Myocyte (in vitro differentiated cells): ENCODE results near the gene TPST2. TPM values are rescaled to one million over a fixed set of nuclear protein-coding genes. Genes with fewer than 3 reads are reported as not detected.

Source experiments
- DNase-seq: peaks from one replicate; pipeline ENCODE4 v3.0.0-alpha.2; 2012; ENCODE audit warnings: low read depth
- microRNA counts: library from miRNA; unstranded; fragments of <30 nt; microRNA quantifications from one replicate; lab custom pipeline; 2016
- microRNA-seq: library from miRNA; unstranded; fragments of <30 nt; microRNA quantifications from one replicate; pipeline ENCODE4, GENCODE V29; 2016
- total RNA-seq: library from RNA; depleted of rRNA; stranded (reverse); fragments of >200 nt; gene quantifications from 2 replicates; pipeline ENCODE4 v1.2.3, GENCODE V29; 2014

The TPST2 gene
- total RNA-seq, 1 donor from 2014 or later: 36.6 TPM

- no peak for DNase-seq
Observed at GRCh38 chr22:26479043-26479791, 110.7 kb downstream of the TPST2 start.

- DNase-seq: no peak
Observed at GRCh38 chr22:26477341-26477731, 112.6 kb downstream of the TPST2 start.

GRCh38 chr22:26476705-26477340 is 113.1 kb downstream of the TPST2 start:
- DNase-seq: no peak

- DNase-seq: peak; percentile 69
Observed at GRCh38 chr22:26474682-26475081, 115.2 kb downstream of the TPST2 start.

MicroRNAs encoded within 50 kb of the gene (microRNA counts, 767-probe panel; counts per million panel counts)
- microRNA hsa-miR-548j (lab: Ali Mortazavi, UCI): not detected

Small RNA genes lying within 50 kb of the gene (microRNA-seq; reads per million reads assigned to microRNA genes)
- 2.3 reads per million, percentile 8 among the genes with 10 or more reads in this experiment for gene MIR548J

Other genes with a start within 250 kb of the TPST2 start
- gene ASPHD2, start 160.9 kb downstream of the TPST2 start, total RNA-seq: 0.21 and 0.83 TPM in 2 replicates
- gene HPS4, start 106.3 kb downstream of the TPST2 start, total RNA-seq: 21.7 and 28.9 TPM in 2 replicates
- gene SRRD, start 106.3 kb downstream of the TPST2 start, total RNA-seq: 7.3 and 23.8 TPM in 2 replicates
- 26.9 and 30.8 TPM in 2 replicates for gene TFIP11, start 77.7 kb downstream of the TPST2 start, total RNA-seq
- not detected in 2 replicates for gene CRYBB1, start 27.9 kb upstream of the TPST2 start, total RNA-seq
- not detected in 2 replicates for gene CRYBA4, start 31.8 kb upstream of the TPST2 start, total RNA-seq
- 0.70 and 2.5 TPM in 2 replicates for gene MIAT, start 67.5 kb upstream of the TPST2 start, total RNA-seq